ENCODE measurements around the gene FMNL2.
"Not testable (repeated sequence)": the region's sequence is repeated elsewhere in the genome, so short reads cannot be mapped to it uniquely, and the experiment has no call there.

The FMNL2 gene

DNA sequence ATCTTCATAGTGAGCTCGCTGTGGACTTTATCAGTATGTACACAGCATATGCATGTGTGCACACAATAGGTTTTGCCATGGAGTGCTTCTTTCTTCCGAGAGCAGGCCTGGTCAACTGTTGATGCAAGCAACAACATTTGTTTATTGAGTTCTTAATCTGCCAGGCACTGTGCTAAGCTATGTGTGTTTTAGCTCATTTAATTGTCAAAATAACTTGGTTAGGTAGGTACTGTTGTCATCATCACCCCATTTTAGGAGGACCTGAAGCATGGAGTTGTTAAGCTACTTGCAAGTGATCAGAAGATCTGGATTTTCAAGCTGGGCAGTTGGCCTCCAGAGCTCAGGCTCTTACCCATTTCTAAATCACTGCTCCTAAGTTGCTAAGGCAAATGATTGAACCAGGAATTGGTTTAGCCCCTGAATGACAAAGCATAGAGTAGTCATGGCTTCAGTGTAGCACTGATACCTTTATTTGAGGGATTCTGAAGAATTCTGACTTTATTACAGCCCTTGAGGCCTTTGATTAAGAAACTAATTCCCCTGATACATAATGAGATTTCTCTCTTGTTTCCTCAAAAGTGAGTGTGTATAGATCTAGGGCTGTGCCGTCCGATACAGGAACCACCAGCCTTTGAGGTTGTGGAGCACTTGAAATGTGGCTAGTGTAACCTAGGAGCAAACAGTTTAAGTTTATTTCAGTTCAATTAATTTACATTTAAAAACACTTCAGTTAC is 132.9 kb downstream of the FMNL2 start:
- no peak for DNase-seq (ENCODE audit: low read depth in 2 of 2, low spot score in 1 of 2)

DNA sequence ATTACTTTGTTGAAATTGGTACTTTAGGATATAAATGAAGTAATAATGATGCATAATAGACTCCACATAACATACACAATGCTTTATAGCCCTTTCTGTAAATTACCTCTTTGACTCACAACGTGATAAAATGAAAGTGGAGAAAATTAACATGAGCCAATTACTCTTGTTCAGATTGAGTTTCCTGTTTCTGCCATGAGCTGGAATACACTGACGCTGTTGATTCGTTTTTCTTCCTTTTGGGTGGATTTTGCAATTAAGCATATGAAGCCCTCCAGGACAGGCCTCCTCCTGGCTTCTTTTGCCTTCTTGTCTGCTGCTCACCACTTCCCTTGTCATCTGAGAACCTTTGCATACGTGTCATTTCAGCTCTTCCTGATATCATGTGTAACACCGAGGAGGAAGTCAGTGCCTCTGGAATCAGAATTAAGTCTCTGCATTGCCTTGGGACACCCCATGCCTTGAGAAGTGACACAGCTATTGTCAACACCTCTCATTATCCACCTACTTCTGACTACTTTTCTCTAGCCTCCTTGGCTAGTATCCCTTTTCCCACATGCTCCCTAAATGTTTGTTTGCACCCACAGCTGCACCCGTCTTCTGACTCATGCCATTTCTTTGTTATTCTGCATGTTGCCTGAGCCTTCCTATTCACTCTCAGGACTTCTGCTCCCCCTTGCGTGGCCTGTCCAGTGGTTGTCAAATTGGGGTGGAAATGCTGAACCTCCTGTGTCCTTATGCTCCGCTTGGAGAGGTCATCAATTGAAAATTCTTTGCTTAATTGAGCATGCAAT is 134.1 kb downstream of the FMNL2 start:
- no peak for DNase-seq (ENCODE audit: low read depth in 2 of 2, low spot score in 1 of 2)

- DNase-seq (ENCODE audit: low read depth in 2 of 2, low spot score in 1 of 2), result no peak
Observed at GRCh38 chr2:152470861-152471854, 136.2 kb downstream of the FMNL2 start.

- no peak for DNase-seq (ENCODE audit: low read depth in 2 of 2, low spot score in 1 of 2)
Observed at GRCh38 chr2:152472481-152472887, 137.5 kb downstream of the FMNL2 start.

DNA sequence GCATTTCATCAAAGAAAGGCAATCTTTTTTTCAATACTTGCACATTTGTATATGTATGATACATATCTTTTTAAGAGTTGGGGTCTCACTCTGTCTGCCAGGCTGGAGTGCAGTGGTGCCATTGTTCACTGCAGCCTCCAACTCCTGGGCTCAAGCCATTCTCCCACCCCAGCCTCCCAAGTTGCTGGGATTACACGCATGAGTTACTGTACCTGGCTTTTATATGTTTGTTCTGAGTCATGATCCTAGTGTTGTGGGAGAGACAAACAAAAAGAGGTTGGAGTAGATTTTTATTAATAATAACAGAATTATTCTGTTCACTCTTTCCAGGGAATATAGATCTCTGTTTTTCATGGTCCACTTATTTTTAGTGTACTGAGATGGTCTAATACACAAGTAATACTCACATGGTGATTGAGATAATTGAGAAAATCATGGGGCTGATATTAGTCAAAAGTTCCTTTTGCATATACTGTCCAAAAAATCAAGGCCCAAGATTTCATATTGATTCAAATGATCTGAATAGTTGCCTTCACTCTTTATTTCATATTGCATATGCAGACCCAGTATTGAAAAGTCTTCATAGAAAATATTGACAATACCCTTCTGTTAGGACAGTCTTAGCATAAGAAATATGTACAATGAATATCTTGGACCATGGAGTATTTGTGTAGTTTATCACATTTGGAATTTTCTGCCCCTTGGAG is 138.3 kb downstream of the FMNL2 start:
- DNase-seq (ENCODE audit: low read depth in 2 of 2, low spot score in 1 of 2), result no peak

GRCh38 chr2:152474523-152474922 is 139.5 kb downstream of the FMNL2 start:
- DNase-seq (ENCODE audit: low read depth in 2 of 2, low spot score in 1 of 2), result not testable (repeated sequence)

DNA sequence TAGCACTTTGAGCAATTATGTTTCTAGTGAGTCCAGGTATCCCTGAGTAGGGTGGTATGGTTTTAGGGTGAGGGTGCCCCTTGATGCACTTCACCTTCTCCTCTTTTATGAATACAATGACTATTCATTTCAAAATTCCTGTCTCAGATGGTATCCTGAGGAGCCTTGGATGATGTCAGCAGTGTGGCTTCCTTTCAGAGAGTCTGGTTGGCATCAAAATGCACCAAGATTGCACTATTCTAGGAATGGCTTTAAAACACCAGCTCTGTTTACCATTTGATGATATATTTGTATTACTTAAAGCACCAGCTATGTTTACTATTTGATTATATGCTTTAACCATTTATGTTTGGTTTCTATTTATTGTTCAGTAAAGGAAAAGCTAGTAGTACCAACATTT is 141.0 kb downstream of the FMNL2 start:
- no peak for DNase-seq (ENCODE audit: low read depth in 2 of 2, low spot score in 1 of 2)

DNA sequence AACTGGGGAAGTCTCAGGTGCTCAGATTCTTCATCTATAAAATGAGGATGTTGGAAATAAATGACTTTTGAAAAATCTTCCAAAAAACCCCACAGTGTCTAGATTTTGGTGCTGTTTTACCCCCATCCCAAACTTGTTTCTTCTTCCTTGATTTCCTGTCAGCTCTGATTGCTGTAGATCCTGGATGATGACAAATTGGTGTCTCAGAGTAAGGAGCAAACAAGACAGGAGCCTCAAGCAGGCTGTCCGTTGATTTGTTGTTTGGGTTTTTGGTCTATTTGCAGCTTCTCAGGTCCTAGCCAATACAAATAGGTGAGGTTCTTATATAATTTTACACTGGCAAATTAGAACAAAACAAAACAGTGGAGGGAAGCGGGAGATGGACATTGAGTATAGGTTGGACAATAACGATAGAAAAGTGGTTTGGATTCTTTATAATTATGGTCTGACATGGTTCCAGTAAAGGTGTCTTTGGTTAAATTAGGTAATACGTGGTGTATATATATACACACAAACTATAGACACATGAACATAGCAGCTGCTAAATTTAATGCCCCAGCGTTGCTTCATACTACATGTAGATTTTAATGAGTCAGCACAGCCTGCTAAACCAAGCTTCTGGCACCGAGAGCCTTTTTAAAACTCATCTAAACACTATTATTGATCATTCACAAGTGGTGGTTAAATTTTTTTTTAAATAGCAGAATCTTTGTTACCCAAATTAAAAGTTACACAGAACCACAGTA is 142.5 kb downstream of the FMNL2 start:
- DNase-seq (ENCODE audit: low read depth in 2 of 2, low spot score in 1 of 2), result no peak

DNA sequence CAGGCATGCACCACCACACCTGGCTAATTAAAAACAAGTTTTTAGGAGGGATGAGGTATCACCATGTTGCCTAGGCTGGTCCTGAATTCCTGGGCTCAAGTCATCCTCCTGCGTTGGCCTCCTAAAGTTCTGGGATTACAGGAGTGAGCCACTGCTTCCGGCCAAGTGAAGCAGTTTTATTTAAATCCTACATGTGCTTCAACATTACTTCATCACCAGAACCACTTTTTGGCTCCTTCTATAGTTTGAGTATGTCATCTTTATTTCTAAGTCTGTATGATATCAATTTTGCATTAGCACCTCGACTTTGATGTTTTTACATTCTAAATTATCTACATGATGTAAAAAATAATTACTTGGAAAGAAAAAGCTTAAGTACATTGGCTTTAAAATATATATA is 144.3 kb downstream of the FMNL2 start:
- no peak for DNase-seq (ENCODE audit: low read depth in 2 of 2, low spot score in 1 of 2)

GRCh38 chr2:152480821-152481399 is 145.9 kb downstream of the FMNL2 start:
- DNase-seq (ENCODE audit: low read depth in 2 of 2, low spot score in 1 of 2), result no peak

GRCh38 chr2:152481881-152482583 is 147.1 kb downstream of the FMNL2 start:
- no peak for DNase-seq (ENCODE audit: low read depth in 2 of 2, low spot score in 1 of 2)

GRCh38 chr2:152483276-152484063 is 148.5 kb downstream of the FMNL2 start:
- no peak for DNase-seq (ENCODE audit: low read depth in 2 of 2, low spot score in 1 of 2)

- no peak for DNase-seq (ENCODE audit: low read depth in 2 of 2, low spot score in 1 of 2)
Observed at GRCh38 chr2:152485954-152486736, 151.2 kb downstream of the FMNL2 start.

GRCh38 chr2:152486737-152487400 is 151.9 kb downstream of the FMNL2 start:
- DNase-seq (ENCODE audit: low read depth in 2 of 2, low spot score in 1 of 2), result no peak

DNA sequence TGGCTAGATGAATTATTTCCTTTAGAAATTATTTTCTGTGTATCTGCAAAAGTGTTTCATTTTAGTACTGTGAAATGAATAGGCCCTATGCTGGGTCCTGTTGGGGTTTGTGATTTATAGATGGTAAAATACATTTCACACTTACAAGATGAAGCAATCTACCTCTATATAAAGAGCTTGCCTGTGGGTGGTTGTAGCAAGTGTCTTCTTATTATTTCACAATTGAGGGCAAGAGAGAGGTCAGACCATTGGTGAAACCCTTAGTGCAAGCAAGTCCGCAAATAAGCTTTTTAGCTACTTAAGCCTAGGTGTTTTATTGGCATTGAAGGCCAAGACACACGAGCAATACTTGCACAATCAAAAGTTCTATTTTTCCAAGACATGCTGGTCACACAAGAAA is 153.1 kb downstream of the FMNL2 start:
- DNase-seq (ENCODE audit: low read depth in 2 of 2, low spot score in 1 of 2), result no peak

GRCh38 chr2:152489364-152489763 is 154.4 kb downstream of the FMNL2 start:
- no peak for DNase-seq (ENCODE audit: low read depth in 2 of 2, low spot score in 1 of 2)

Data from stimulated activated CD8-positive, alpha-beta memory T cell treated with anti-CD3 and anti-CD28 coated beads, Interleukin-4, amount 100 ng/mL, for 4 hours (primary cell).